HK-2 (cell line): ENCODE measurements around the gene NEUROD1.

ENCODE experiments used
- DNase-seq: peaks from one replicate; pipeline ENCODE4 v3.0.0-alpha.2; 2018; ENCODE audit not compliant: unreplicated experiment

The NEUROD1 gene

DNA sequence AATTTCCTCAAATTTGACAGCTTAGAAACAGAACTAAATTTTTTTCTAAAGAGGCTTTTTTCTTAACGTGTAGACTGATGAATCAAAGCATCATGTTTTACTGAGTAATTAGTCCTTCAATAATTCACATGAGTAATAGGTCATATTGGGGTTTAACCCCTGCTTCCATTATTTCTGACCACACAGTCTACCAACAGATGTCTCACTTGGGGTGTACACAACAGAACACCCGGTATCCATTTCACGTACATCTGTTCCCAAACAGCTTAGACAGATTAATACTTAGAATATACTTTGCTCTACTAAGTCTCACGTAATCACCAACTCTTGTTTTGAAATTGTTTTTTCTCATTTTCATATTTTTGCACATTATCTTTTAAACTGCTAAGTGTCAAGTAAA is 38.2 kb downstream of the NEUROD1 start:
- DNase-seq, result no peak

DNA sequence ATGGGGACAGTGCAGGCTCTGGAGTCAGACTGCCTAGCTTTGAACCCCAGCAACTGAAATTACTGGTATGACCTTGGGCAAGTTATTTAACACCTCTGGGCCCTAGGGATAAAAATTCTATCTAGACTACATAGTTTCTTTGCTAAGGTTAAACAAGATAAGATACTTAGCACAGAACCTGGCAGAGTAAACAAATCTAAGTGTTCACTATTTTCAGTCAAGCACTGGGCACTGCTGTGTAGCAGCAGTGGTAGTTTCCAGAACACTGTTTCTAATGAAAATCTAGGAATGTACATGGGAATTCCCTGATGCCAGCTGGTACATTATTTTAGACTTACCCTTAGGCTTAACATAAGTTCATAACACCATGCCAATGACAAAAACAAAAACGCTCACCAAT is 40.6 kb downstream of the NEUROD1 start:
- no peak for DNase-seq

DNA sequence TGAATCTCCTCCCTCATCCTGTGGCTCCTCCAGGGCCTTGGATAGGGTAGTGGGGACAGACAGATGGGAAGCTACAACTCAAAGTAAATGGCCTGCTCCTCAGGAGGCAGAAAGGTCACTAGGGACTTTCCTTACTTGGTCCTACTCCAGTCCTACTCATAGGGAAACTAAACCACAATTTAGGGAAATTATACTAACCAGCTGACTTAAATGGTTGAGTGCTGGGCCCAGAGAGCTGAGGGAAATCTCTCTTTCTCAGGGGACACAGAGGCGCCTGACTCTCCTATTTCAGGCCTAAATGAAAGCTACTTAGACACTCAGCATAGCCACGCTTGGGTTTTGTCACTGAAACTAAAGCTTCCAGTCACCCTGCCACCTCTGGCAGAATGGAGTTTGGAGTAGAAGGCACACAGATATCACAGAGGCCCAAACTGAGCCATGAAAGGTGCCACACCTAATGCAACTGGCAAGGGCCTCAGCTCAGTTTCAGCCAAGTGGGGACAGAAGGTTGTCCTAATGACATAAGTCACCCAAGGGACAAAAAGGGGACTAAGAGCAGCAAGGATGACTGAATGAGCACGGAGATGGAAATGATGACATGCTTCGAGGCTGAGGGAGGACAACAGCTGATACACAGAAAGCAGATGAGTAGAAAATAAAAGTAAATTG is 47.5 kb downstream of the NEUROD1 start:
- no peak for DNase-seq

DNA sequence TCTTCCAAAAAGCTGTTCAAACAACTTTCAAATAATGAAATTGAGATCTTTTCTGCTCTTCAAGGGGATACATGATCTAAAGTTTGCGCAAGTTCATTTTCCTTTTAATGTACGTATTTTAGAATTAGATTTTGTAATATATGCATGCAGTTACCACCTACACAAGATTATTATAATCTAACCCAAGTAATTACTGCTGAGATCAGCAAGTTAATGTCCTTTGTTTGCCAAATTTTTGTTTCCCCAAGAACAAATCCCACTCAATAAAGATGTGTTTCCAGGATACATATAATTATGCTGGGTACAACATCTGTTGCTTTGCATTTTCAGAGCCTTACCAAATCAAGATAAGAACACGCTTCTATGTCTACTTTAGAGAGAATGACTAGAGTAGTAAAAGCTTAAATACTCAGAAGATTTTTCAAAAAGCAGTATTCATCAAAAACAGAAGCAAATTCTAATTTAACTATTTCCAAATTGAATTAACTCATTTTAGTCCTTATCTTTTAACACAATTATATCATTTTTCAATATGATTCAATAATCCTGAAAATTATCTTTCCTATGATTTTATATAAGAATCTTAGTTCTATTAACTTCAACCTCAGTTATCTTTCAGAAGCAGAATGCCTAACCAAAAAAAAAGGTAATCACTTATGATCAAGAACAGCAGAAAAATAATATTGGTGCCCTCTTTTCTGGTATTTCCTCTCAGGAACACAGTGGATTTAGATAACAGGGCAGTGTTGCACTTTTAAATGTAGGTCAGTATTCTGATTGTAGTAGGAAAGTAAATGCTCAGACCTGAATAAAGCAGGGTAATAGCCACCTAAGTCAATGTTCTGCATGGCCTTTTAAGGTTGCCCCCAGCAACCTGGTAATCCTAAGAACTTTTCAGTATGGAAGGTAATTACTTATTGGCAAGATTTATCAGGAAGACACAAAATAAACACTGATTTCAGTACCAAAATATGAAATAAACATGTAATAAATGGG is 51.4 kb downstream of the NEUROD1 start:
- no peak for DNase-seq

DNA sequence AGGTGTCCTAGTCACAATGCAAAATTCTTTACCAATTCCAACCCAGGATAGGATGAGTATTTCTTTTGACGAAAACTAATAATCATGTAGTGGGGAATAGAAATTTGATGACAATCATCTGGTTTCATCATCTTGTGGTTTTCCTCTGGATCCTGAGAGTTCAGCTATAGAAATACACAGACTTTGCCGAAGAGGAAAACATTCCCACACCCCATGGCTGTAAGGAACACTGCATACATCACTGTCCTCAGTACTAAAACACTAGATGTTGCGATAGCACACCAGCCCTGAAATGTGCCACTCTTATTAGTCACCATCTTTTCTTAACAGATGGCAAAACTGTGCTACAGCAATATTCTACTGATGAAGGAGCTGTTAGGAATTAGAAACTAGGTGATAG is 52.8 kb downstream of the NEUROD1 start:
- no peak for DNase-seq

DNA sequence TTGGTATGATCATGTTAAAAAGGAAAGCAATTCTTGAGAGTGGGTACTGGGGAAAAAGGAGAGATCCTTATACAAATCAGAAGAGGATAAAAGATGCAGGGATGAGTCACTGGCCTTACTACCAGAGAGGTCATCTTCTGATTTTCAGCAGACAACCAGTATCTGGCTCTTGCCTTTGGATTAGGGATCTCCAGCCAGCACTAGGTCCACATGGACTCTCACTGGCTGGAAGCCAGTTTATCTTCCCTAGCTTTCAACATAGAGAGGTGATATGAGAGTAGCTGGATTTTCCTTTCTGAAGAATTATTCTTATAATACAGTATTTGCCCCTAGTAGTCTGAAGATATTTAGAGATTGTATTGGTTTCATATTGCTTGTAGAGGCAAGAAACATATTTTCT is 53.6 kb downstream of the NEUROD1 start:
- no peak for DNase-seq
